ENCODE results near the gene TDRD10. TPM values are rescaled to one million over a fixed set of nuclear protein-coding genes. Genes with fewer than 3 reads are reported as not detected.

Gene TDRD10
- total RNA-seq, 4 donors from 2014 or later: 5.6 to 9.9 (median 7.3) TPM

DNA sequence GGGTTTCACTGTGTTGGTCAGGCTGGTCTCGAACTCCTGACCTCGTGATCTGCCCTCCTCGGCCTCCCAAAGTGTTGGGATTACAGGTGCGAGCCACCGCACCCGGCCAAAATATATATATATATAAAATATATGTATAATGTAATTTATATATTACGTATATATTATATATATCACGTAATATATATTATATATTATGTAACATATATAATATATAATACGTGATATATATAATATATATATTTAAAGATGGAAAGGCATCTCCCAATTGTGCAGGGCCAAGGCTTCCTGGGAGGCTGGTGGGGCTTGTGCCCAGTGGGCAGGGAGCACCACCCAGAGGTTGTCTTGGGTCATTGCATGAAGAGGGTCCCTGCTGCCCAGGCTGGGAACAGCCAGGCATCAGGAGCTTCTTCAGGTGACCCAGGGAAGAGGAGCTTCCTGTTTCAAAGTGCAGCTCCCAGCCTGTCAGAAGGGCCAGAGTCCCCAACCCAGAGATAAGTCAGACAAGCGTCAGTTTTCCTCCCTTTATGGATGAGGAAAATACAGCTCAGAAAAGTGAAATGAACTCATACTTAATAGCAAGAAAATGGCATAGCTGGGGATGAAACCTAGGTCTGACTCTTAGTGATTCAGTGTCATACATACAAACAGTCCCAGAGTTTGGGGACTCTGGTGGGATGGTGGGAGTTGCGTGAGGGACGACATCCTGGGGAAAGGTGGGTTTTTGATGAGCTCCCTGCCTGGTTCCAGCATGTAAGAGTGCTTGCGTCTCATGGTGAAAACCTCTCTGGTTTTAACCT, 44.4 kb downstream of the TDRD10 start:
- intact Hi-C loops (cut with DNase I): loop anchor here (5.0 to 10.0 kb wide), 2 partner anchors 64 to 142 kb away; partner anchors contain the start of gene IL6R
- DNase-seq: peak; percentile 58 to 66
- Histone ChIP-seq H3K9me3 (no peaks in the 10 kb centered on the region), H3K4me1 (peaks cover 0 to 4% of the 10 kb centered on the region in 2 donors), H3K4me3 (replicated peaks in 1 of 3) (no peak overlapping the region), H3K27ac (no peak overlapping the region), H3K27me3 (no peaks in the 10 kb centered on the region), H3K36me3 (peaks cover 26 to 29% of the 10 kb centered on the region in 2 donors)
- no peak for TF ChIP-seq POLR2A (IDR thresholded peaks at IDR 0.05)
- TF ChIP-seq, protein P1, sequence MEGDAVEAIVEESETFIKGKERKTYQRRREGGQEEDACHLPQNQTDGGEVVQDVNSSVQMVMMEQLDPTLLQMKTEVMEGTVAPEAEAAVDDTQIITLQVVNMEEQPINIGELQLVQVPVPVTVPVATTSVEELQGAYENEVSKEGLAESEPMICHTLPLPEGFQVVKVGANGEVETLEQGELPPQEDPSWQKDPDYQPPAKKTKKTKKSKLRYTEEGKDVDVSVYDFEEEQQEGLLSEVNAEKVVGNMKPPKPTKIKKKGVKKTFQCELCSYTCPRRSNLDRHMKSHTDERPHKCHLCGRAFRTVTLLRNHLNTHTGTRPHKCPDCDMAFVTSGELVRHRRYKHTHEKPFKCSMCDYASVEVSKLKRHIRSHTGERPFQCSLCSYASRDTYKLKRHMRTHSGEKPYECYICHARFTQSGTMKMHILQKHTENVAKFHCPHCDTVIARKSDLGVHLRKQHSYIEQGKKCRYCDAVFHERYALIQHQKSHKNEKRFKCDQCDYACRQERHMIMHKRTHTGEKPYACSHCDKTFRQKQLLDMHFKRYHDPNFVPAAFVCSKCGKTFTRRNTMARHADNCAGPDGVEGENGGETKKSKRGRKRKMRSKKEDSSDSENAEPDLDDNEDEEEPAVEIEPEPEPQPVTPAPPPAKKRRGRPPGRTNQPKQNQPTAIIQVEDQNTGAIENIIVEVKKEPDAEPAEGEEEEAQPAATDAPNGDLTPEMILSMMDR (IDR thresholded peaks at IDR 0.05): peak; percentile 53 to 82 (median 72)
- WGBS, 2 donors: 81 to 84% methylated on average over 13 of the region's 13 CpGs

DNA sequence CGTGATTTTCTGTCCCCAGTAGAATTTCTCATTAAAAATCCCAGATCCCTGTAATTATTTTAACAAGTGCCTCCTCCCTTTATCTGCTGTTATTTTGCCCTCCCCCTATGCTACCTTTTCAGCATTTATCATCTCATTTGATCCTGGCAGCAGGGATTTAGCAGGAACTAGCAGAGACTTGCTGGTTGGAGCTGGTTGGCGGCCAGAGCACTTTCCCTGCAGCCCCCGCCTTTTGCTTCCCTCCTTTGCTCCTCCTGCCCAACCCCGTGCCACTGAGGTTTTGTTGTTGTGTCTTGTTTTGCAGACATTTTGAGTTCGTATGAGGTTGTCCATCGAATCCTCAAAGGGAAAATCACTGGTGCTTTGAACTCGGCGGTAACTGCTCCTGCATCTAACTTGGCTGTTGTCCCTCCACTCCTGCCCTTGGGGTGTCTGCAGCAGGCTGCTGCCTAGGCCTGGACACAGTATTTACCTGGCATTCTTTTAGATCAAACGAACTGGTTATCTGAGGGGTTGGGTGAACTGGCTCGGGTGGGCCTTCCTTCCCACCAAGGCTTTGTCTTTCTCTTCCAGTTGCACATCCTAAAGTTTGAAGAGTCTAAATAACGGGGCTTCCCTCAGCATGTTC, 45.2 kb downstream of the TDRD10 start:
- Histone ChIP-seq H3K36me3 (peaks cover 31 to 36% of the 10 kb centered on the region in 2 donors), H3K9me3 (no peaks in the 10 kb centered on the region), H3K27me3 (no peaks in the 10 kb centered on the region), H3K4me1 (peaks cover 7 to 12% of the 10 kb centered on the region in 2 donors), H3K4me3 (replicated peaks in 1 of 3) (no peak overlapping the region), H3K27ac (no peak overlapping the region)
- no peak for DNase-seq
- WGBS, 2 donors: 83 to 87% methylated on average over 11 of the region's 11 CpGs
- intact Hi-C loops (cut with DNase I): loop anchor here (5.0 to 10.0 kb wide), 2 partner anchors 65 to 142 kb away; partner anchors contain the start of gene IL6R
- TF ChIP-seq, protein P1 (IDR thresholded peaks at IDR 0.05): no peak
- TF ChIP-seq POLR2A (IDR thresholded peaks at IDR 0.05): no peak

DNA sequence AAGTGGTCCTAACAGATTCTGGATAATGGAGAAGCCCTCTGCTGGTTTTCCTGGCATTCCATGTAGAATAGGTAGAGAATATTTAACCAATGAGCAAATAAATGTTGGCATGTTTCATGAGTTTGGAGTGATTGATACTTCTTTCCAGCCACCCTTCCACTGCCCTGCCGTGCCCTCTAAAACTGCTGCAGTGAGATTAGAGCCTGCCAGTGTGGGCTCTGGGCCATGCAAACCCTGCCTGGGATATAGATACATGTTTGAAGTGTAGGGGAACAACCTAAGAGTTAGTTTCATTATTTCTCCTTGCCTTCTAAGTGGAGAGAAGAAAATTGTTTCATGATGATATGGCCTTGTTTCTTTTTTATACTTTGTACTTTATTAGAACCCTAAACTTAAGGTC, 46.0 kb downstream of the TDRD10 start:
- intact Hi-C loops (cut with DNase I): loop anchor here (5.0 to 10.0 kb wide), 2 partner anchors 66 to 143 kb away; partner anchors contain the start of gene IL6R
- Histone ChIP-seq H3K27me3 (no peaks in the 10 kb centered on the region), H3K36me3 (peaks cover 40 to 44% of the 10 kb centered on the region in 2 donors), H3K9me3 (no peaks in the 10 kb centered on the region), H3K27ac (no peak overlapping the region), H3K4me3 (replicated peaks in 1 of 3) (no peak overlapping the region), H3K4me1 (peaks cover 8 to 15% of the 10 kb centered on the region in 2 donors)
- no peak for DNase-seq
- 57 to 85% methylated on average over 1 of the region's 1 CpG for WGBS, 2 donors
- TF ChIP-seq, protein P1 (IDR thresholded peaks at IDR 0.05): no peak
- TF ChIP-seq POLR2A (IDR thresholded peaks at IDR 0.05): no peak

DNA sequence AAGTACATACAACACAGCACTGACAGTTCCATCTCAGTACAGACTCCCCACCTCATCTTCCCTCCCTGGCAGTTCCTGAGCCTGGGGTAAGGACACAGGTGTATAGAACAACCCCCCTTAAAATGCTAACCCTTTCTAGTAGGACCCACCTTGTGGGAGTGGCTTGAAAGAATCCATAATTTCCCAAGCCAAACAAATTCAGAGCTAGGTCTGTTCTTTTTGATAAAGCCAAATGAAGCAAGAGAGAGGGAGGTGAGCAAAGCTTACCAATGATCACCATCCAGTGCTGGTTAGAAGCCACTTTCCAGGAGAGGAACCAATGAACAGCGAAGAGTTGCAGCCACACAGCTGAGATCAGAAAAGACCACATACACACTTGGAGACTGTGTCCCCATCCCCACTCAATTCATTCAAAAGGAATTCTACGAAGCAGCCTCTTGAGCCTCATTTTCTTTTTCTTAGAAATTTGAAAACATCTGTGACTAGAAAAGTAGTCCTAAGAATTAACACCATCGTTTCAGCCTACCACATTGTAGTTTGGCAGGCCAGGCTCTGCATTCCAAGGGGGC, 47.3 kb downstream of the TDRD10 start:
- no peak for TF ChIP-seq POLR2A (IDR thresholded peaks at IDR 0.05)
- TF ChIP-seq, protein P1 (IDR thresholded peaks at IDR 0.05): no peak
- intact Hi-C loops (cut with DNase I): loop anchor here (5.0 to 10.0 kb wide), 2 partner anchors 67 to 144 kb away; partner anchors contain the start of gene IL6R
- H3K4me1 ChIP-seq: peaks cover 8 to 15% of the 10 kb centered on the region in 2 donors
- H3K9me3 ChIP-seq: no peaks in the 10 kb centered on the region
- DNase-seq: no peak
- no peak overlapping the region for H3K4me3 ChIP-seq (replicated peaks in 1 of 3)
- 80 to 82% methylated on average over 3 of the region's 3 CpGs for WGBS, 2 donors
- H3K27me3 ChIP-seq: no peaks in the 10 kb centered on the region
- peaks cover 52 to 57% of the 10 kb centered on the region in 2 donors for H3K36me3 ChIP-seq
- H3K27ac ChIP-seq: no peak overlapping the region
